ENCODE data around the gene FLT3LG.

Gene FLT3LG

GRCh38 chr19:49507803-49508494 lies 33.9 kb downstream of the FLT3LG start:
- H3K4me3 ChIP-seq (ENCODE audit: low read depth, low read length) = no peak overlapping the region

GRCh38 chr19:49512970-49513745 lies 39.1 kb downstream of the FLT3LG start:
- peak overlapping the region; percentile 60 for H3K4me3 ChIP-seq (ENCODE audit: low read depth, low read length)

GRCh38 chr19:49513746-49514118 lies 39.7 kb downstream of the FLT3LG start:
- no peak overlapping the region for H3K4me3 ChIP-seq (ENCODE audit: low read depth, low read length)

- H3K4me3 ChIP-seq (ENCODE audit: low read depth, low read length) = no peak overlapping the region
These were observed 40.1 kb downstream of the FLT3LG start for GRCh38 chr19:49514151-49514550.

GRCh38 chr19:49515767-49516166 lies 41.8 kb downstream of the FLT3LG start:
- H3K4me3 ChIP-seq (ENCODE audit: low read depth, low read length) = no peak overlapping the region

- H3K4me3 ChIP-seq (ENCODE audit: low read depth, low read length) = no peak overlapping the region
These were observed 44.0 kb downstream of the FLT3LG start for GRCh38 chr19:49518033-49518432.

GRCh38 chr19:49520705-49521319 lies 46.8 kb downstream of the FLT3LG start:
- no peak overlapping the region for H3K4me3 ChIP-seq (ENCODE audit: low read depth, low read length)

- no peak overlapping the region for H3K4me3 ChIP-seq (ENCODE audit: low read depth, low read length)
These were observed 50.9 kb downstream of the FLT3LG start for GRCh38 chr19:49524812-49525455.

- peak overlapping the region; percentile 43 for H3K4me3 ChIP-seq (ENCODE audit: low read depth, low read length)
These were observed 54.3 kb downstream of the FLT3LG start for GRCh38 chr19:49528211-49528771.

- H3K4me3 ChIP-seq (ENCODE audit: low read depth, low read length) = no peak overlapping the region
These were observed 56.7 kb downstream of the FLT3LG start for GRCh38 chr19:49530708-49531107.

- H3K4me3 ChIP-seq (ENCODE audit: low read depth, low read length) = peak overlapping the region; percentile 87
These were observed 59.8 kb downstream of the FLT3LG start for GRCh38 chr19:49533551-49534488.

GRCh38 chr19:49534632-49535385 lies 60.8 kb downstream of the FLT3LG start:
- no peak overlapping the region for H3K4me3 ChIP-seq (ENCODE audit: low read depth, low read length)

Data from iPS-11a (cell line).